Ectodermal cell (in vitro differentiated cells): Measurements from ENCODE around the gene CROCC2.

Experiments used
- H3K27ac ChIP-seq: 2 replicates; pipeline ENCODE4 v1.7.0; 2013; ENCODE audit warnings: mild to moderate bottlenecking, low read depth, low read length; ENCODE audit not compliant: insufficient read depth, poor library complexity, severe bottlenecking
- H3K27me3 ChIP-seq: 2 replicates; pipeline ENCODE4 v1.7.0; 2013; ENCODE audit warnings: mild to moderate bottlenecking, low read length; ENCODE audit not compliant: insufficient read depth, control insufficient read depth, poor library complexity, severe bottlenecking
- H3K36me3 ChIP-seq: one replicate; pipeline ENCODE4 v1.7.0; 2013; ENCODE audit warnings: low read length; ENCODE audit not compliant: control insufficient read depth, insufficient read depth
- H3K4me1 ChIP-seq: one replicate; pipeline ENCODE4 v1.7.0; 2013; ENCODE audit warnings: low read length; ENCODE audit not compliant: control insufficient read depth, insufficient read depth
- H3K4me3 ChIP-seq: 2 replicates; pipeline ENCODE4 v1.7.0; 2013; ENCODE audit warnings: low read depth, low read length, control low read depth; ENCODE audit not compliant: insufficient read depth
- H3K9me3 ChIP-seq: 2 replicates; pipeline ENCODE4 v1.7.0; 2013; ENCODE audit warnings: mild to moderate bottlenecking, low read length, moderate library complexity; ENCODE audit not compliant: control insufficient read depth
- WGBS, 2 experiments: methylation state at CpG; one replicate each; pipeline ENCODE4 v1.1.7; 2013; ENCODE audit warnings: missing lambda C conversion rate in 2 of 2; 5-methylcytosine and 5-hydroxymethylcytosine counted together

The CROCC2 gene

GRCh38 chr2:240932001-240932723, 26.0 kb downstream of the CROCC2 start:
- 93 to 94% methylated on average over 21 of the region's 21 CpGs for WGBS, 2 experiments

GRCh38 chr2:240932724-240933047, 26.6 kb downstream of the CROCC2 start:
- H3K27ac ChIP-seq, result no peak overlapping the region

More at GRCh38 chr2:240932001-240932723, 26.0 kb downstream of the CROCC2 start:
- H3K4me1 ChIP-seq, result no peaks in the 10 kb centered on the region
- no peak overlapping the region for H3K27ac ChIP-seq
- H3K9me3 ChIP-seq, result no peaks in the 10 kb centered on the region
- no peak overlapping the region for H3K4me3 ChIP-seq
- H3K27me3 ChIP-seq, result no peaks in the 10 kb centered on the region
- no peaks in the 10 kb centered on the region for H3K36me3 ChIP-seq

GRCh38 chr2:240933048-240933965, 27.2 kb downstream of the CROCC2 start:
- Histone ChIP-seq H3K9me3 (no peaks in the 10 kb centered on the region), H3K4me1 (no peaks in the 10 kb centered on the region), H3K4me3 (no peak overlapping the region), H3K27me3 (no peaks in the 10 kb centered on the region), H3K27ac (no peak overlapping the region), H3K36me3 (no peaks in the 10 kb centered on the region)
- 91 to 93% methylated on average over 30 of the region's 30 CpGs for WGBS, 2 experiments

More at GRCh38 chr2:240932724-240933047, 26.6 kb downstream of the CROCC2 start:
- 90 to 95% methylated on average over 11 of the region's 11 CpGs for WGBS, 2 experiments
- Histone ChIP-seq H3K4me3 (no peak overlapping the region), H3K9me3 (no peaks in the 10 kb centered on the region), H3K27me3 (no peaks in the 10 kb centered on the region), H3K36me3 (no peaks in the 10 kb centered on the region), H3K4me1 (no peaks in the 10 kb centered on the region)

- H3K4me1 ChIP-seq, result no peaks in the 10 kb centered on the region
- no peak overlapping the region for H3K27ac ChIP-seq
- H3K36me3 ChIP-seq, result no peaks in the 10 kb centered on the region
- no peak overlapping the region for H3K4me3 ChIP-seq
- 92% methylated on average over 22 to 23 of the region's 23 CpGs for WGBS, 2 experiments
- H3K9me3 ChIP-seq, result no peaks in the 10 kb centered on the region
- no peaks in the 10 kb centered on the region for H3K27me3 ChIP-seq
These were observed 28.0 kb downstream of the CROCC2 start for GRCh38 chr2:240933966-240934700.

GRCh38 chr2:240934701-240935102, 28.6 kb downstream of the CROCC2 start:
- Histone ChIP-seq H3K4me1 (no peaks in the 10 kb centered on the region), H3K36me3 (no peaks in the 10 kb centered on the region), H3K9me3 (no peaks in the 10 kb centered on the region), H3K27me3 (no peaks in the 10 kb centered on the region), H3K27ac (no peak overlapping the region), H3K4me3 (no peak overlapping the region)
- WGBS, 2 experiments, result 94 to 95% methylated on average over 12 of the region's 12 CpGs

GRCh38 chr2:240935103-240935876, 29.2 kb downstream of the CROCC2 start:
- H3K4me1 ChIP-seq, result no peaks in the 10 kb centered on the region
- 91 to 92% methylated on average over 25 of the region's 25 CpGs for WGBS, 2 experiments
- no peak overlapping the region for H3K27ac ChIP-seq
- H3K9me3 ChIP-seq, result no peaks in the 10 kb centered on the region
- no peak overlapping the region for H3K4me3 ChIP-seq
- no peaks in the 10 kb centered on the region for H3K27me3 ChIP-seq
- no peaks in the 10 kb centered on the region for H3K36me3 ChIP-seq

- no peaks in the 10 kb centered on the region for H3K4me1 ChIP-seq
- H3K27ac ChIP-seq, result no peak overlapping the region
- WGBS, 2 experiments, result 91 to 93% methylated on average over 9 of the region's 9 CpGs
- no peaks in the 10 kb centered on the region for H3K36me3 ChIP-seq
- H3K27me3 ChIP-seq, result no peaks in the 10 kb centered on the region
- no peak overlapping the region for H3K4me3 ChIP-seq
- H3K9me3 ChIP-seq, result no peaks in the 10 kb centered on the region
These were observed 30.0 kb downstream of the CROCC2 start for GRCh38 chr2:240936106-240936505.

GRCh38 chr2:240946046-240946445, 39.9 kb downstream of the CROCC2 start:
- Histone ChIP-seq H3K4me1 (no peaks in the 10 kb centered on the region), H3K27me3 (no peaks in the 10 kb centered on the region), H3K4me3 (no peak overlapping the region), H3K27ac (no peak overlapping the region), H3K36me3 (no peaks in the 10 kb centered on the region), H3K9me3 (no peaks in the 10 kb centered on the region)
- WGBS, 2 experiments, result 87% methylated on average over 7 of the region's 7 CpGs

- no peaks in the 10 kb centered on the region for H3K36me3 ChIP-seq
- WGBS, 2 experiments, result 89% methylated on average over 5 of the region's 5 CpGs
- H3K4me3 ChIP-seq, result no peak overlapping the region
- no peaks in the 10 kb centered on the region for H3K9me3 ChIP-seq
- no peaks in the 10 kb centered on the region for H3K4me1 ChIP-seq
- H3K27ac ChIP-seq, result no peak overlapping the region
- no peaks in the 10 kb centered on the region for H3K27me3 ChIP-seq
These were observed 40.5 kb downstream of the CROCC2 start for GRCh38 chr2:240946654-240947053.
